ENCODE results near the gene CTNNA3. TPM values are rescaled to one million over a fixed set of nuclear protein-coding genes. Genes with fewer than 3 reads are reported as not detected.

CTNNA3 gene
- total RNA-seq, 4 donors from 2014 or later, result 0.47 to 3.3 (median 0.80) TPM; not detected in 1

DNA sequence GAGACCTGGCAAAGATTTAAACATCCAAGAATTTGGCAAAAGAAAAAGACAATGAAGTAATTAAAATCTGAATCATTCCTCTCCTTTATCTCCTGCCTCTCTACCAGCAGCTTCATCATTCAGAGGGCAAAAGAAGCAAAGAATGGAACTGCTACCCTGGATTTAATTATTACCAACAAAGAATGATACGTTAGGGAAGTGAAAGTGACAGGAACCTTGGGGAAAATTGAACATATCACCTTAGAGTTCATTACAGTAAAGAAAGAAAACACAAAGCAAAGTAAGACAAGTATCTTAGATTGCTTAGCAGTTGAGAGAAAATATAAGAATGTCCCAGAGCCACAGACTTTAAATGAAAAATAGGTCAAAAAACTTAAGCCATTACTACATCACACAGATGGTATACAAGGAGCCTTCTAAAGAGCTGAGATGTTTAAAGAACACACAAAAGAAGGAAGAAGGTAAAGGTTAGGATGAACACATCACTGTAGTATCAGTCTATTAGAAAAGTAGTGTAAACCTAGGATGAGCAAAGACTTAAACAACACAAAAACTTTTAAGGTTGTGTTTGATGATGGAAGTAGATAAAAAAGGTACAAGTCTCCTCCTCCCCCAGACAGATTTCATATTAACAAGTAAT is 17.5 kb downstream of the CTNNA3 start:
- Histone ChIP-seq H3K36me3 (no peaks in the 10 kb centered on the region), H3K4me1 (no peaks in the 10 kb centered on the region)
- TF ChIP-seq POLR2A (IDR thresholded peaks at IDR 0.05), result no peak
- TF ChIP-seq, protein P1, sequence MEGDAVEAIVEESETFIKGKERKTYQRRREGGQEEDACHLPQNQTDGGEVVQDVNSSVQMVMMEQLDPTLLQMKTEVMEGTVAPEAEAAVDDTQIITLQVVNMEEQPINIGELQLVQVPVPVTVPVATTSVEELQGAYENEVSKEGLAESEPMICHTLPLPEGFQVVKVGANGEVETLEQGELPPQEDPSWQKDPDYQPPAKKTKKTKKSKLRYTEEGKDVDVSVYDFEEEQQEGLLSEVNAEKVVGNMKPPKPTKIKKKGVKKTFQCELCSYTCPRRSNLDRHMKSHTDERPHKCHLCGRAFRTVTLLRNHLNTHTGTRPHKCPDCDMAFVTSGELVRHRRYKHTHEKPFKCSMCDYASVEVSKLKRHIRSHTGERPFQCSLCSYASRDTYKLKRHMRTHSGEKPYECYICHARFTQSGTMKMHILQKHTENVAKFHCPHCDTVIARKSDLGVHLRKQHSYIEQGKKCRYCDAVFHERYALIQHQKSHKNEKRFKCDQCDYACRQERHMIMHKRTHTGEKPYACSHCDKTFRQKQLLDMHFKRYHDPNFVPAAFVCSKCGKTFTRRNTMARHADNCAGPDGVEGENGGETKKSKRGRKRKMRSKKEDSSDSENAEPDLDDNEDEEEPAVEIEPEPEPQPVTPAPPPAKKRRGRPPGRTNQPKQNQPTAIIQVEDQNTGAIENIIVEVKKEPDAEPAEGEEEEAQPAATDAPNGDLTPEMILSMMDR (IDR thresholded peaks at IDR 0.05), result no peak

DNA sequence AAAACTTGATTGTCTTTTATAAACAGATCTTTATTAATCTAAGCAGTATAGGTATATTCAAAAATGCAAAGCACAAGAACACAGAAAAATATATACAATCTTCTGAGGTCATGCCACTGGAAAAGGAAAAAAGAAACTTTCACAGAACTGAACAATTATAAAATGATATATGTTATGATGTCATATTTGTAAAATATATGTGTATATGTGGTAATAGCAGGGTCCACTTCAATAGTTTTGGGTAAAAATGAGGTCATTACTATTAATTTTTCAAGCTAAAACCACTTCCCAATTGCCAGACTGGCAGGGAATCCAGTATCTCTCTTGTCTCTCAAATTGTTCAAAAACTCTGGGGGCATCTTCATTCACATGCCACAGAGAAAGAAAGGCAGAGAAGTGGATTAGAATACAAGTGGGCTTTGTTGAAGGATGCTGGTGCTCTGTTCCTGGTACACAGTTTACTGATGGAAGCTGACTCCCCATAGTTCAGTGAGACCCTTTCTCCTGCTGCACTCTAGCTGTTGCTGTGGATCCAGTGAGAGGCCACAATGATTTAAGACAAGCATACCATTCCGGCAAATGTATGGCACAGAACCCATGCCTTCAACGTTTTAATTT is 19.7 kb downstream of the CTNNA3 start:
- Histone ChIP-seq H3K36me3 (no peaks in the 10 kb centered on the region), H3K9me3 (no peaks in the 10 kb centered on the region), H3K4me1 (no peaks in the 10 kb centered on the region), H3K27ac (no peak overlapping the region), H3K4me3 (no peak overlapping the region), H3K27me3 (no peaks in the 10 kb centered on the region)
- no peak for TF ChIP-seq POLR2A (IDR thresholded peaks at IDR 0.05)
- TF ChIP-seq, protein P1 (IDR thresholded peaks at IDR 0.05), result no peak
- DNase-seq, result no peak

More for the DNA sequence above, 17.5 kb downstream of the CTNNA3 start:
- Histone ChIP-seq H3K27me3 (no peaks in the 10 kb centered on the region), H3K9me3 (no peaks in the 10 kb centered on the region), H3K4me3 (no peak overlapping the region), H3K27ac (no peak overlapping the region)
- DNase-seq, result no peak

DNA sequence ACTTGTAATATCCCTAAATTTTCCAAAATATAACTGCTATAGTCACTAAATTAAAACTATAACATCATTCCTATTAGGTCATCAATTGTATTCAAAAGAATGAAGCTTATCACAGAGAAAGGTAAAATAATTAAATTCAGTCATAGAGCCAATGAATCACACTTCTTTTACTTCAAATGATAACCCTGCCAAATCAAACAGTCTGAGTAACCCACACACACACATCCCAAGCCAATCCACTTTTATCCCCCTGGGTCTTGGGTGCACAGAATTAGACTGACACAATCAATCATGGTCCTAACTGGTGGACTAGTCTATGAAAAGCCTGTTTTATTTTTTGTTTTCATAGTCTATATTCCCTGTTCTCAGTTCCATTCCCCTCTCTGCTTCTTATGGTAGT is 25.6 kb downstream of the CTNNA3 start:
- DNase-seq, result no peak
- H3K27me3 ChIP-seq, result no peaks in the 10 kb centered on the region
- no peaks in the 10 kb centered on the region for H3K36me3 ChIP-seq
- no peak overlapping the region for H3K27ac ChIP-seq
- no peaks in the 10 kb centered on the region for H3K4me1 ChIP-seq
- no peak overlapping the region for H3K4me3 ChIP-seq
- no peaks in the 10 kb centered on the region for H3K9me3 ChIP-seq
- no peak for TF ChIP-seq POLR2A (IDR thresholded peaks at IDR 0.05)
- TF ChIP-seq, protein P1 (IDR thresholded peaks at IDR 0.05), result no peak

DNA sequence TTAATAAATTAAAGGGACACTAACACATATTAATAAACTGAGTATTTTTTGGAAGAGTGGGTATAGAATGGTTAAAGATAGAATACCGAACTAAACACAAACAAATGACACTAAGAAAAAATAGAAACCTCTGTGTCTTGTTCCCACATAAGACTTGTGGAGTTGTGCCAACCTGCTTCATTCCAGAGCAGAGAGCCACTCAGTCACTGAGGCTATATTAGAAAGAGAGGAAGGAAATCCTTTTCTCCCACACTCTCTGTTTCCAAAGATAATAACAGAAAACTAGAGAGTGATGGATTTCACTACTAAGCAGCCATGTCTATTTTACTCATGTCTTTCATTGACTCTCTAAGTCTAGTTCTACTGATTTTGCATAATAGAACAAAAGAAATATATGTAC is 26.0 kb downstream of the CTNNA3 start:
- no peak for DNase-seq
- H3K27ac ChIP-seq, result no peak overlapping the region
- no peaks in the 10 kb centered on the region for H3K27me3 ChIP-seq
- H3K4me3 ChIP-seq, result no peak overlapping the region
- H3K9me3 ChIP-seq, result no peaks in the 10 kb centered on the region
- no peaks in the 10 kb centered on the region for H3K4me1 ChIP-seq
- TF ChIP-seq, protein P1 (IDR thresholded peaks at IDR 0.05), result no peak
- TF ChIP-seq POLR2A (IDR thresholded peaks at IDR 0.05), result no peak
- H3K36me3 ChIP-seq, result no peaks in the 10 kb centered on the region

- TF ChIP-seq POLR2A (IDR thresholded peaks at IDR 0.05), result no peak
- TF ChIP-seq, protein P1 (IDR thresholded peaks at IDR 0.05), result no peak
- Histone ChIP-seq H3K27ac (no peak overlapping the region), H3K4me1 (no peaks in the 10 kb centered on the region), H3K9me3 (no peaks in the 10 kb centered on the region), H3K4me3 (no peak overlapping the region), H3K27me3 (no peaks in the 10 kb centered on the region), H3K36me3 (no peaks in the 10 kb centered on the region)
- no peak for DNase-seq
Observed at GRCh38 chr10:67668448-67668847, 27.5 kb downstream of the CTNNA3 start.
